Measurements from ENCODE around the gene ECT2L. TPM values are rescaled to one million over a fixed set of nuclear protein-coding genes. Genes with fewer than 3 reads are reported as not detected.

ECT2L gene
- total and polyA plus RNA-seq, 4 donors = under 0.01 to 0.32 TPM; not detected in 2

- H3K4me1 ChIP-seq (ENCODE audit: control insufficient read depth in 4 of 4, insufficient read depth in 4 of 4, low read length in 3 of 4) = peaks cover 3 to 22% (median 16%) of the 10 kb centered on the region in 4 donors
- H3K27ac ChIP-seq (ENCODE audit: low read depth in 1 of 2, low read length in 2 of 2) = no peak overlapping the region
- TF ChIP-seq EGR1 (IDR thresholded peaks at IDR 0.05; ENCODE audit: low read depth in 2 of 2) (no peak), RXRA (IDR thresholded peaks at IDR 0.05) (no peak), MAX (IDR thresholded peaks at IDR 0.05) (no peak), FOXA2 (IDR thresholded peaks at IDR 0.05) (no peak), ZBTB33 (IDR thresholded peaks at IDR 0.05) (no peak), NR2F2 (IDR thresholded peaks at IDR 0.05) (no peak), JUND (IDR thresholded peaks at IDR 0.05) (no peak), CTCF (IDR thresholded peaks at IDR 0.05; ENCODE audit: low read depth, low read length, missing input control) (no peak)
- H3K9me3 ChIP-seq (ENCODE audit: control insufficient read depth in 4 of 4, low read length in 3 of 4) = no peaks in the 10 kb centered on the region
- no peak overlapping the region for H3K9ac ChIP-seq (ENCODE audit: low read depth in 1 of 2, low read length in 2 of 2)
- no peak overlapping the region for H3K4me3 ChIP-seq (ENCODE audit: low read depth in 1 of 3, low read length in 3 of 3)
- no peak for DNase-seq (ENCODE audit: low spot score)
- 97% methylated on average over 1 of the region's 1 CpG for WGBS
- no peaks in the 10 kb centered on the region for H3K27me3 ChIP-seq (ENCODE audit: control insufficient read depth in 4 of 4, insufficient read depth in 4 of 4, low read length in 3 of 4)
- H3K36me3 ChIP-seq (ENCODE audit: control insufficient read depth in 4 of 4, insufficient read depth in 3 of 4, low read depth in 1 of 4, low read length in 3 of 4) = peaks cover 3 to 21% (median 13%) of the 10 kb centered on the region in 4 donors
Measured at GRCh38 chr6:138776659-138777058, 19.2 kb upstream of the ECT2L start.

GRCh38 chr6:138778331-138778730 lies 17.6 kb upstream of the ECT2L start:
- no peaks in the 10 kb centered on the region for H3K27me3 ChIP-seq (ENCODE audit: control insufficient read depth in 4 of 4, insufficient read depth in 4 of 4, low read length in 3 of 4)
- H3K4me1 ChIP-seq (ENCODE audit: control insufficient read depth in 4 of 4, insufficient read depth in 4 of 4, low read length in 3 of 4) = peaks cover 1 to 16% (median 10%) of the 10 kb centered on the region in 4 donors
- peaks cover 3 to 30% (median 20%) of the 10 kb centered on the region in 4 donors for H3K36me3 ChIP-seq (ENCODE audit: control insufficient read depth in 4 of 4, insufficient read depth in 3 of 4, low read depth in 1 of 4, low read length in 3 of 4)
- H3K27ac ChIP-seq (ENCODE audit: low read depth in 1 of 2, low read length in 2 of 2) = no peak overlapping the region
- TF ChIP-seq FOXA1 (IDR thresholded peaks at IDR 0.05) = no peak
- TF ChIP-seq MAX (IDR thresholded peaks at IDR 0.05) = no peak
- TF ChIP-seq SP1 (IDR thresholded peaks at IDR 0.05) = no peak
- no peak for TF ChIP-seq RXRA (IDR thresholded peaks at IDR 0.05)
- TF ChIP-seq GABPA (IDR thresholded peaks at IDR 0.05 in 1 of 2, conservative IDR thresholded peaks at IDR 0.05 in 1 of 2) = no peak
- TF ChIP-seq ATF3 (IDR thresholded peaks at IDR 0.05) = no peak
- no peak for TF ChIP-seq HNF4G (IDR thresholded peaks at IDR 0.05)
- TF ChIP-seq REST (IDR thresholded peaks at IDR 0.05) = no peak
- no peak for TF ChIP-seq TAF1 (conservative IDR thresholded peaks at IDR 0.05)
- no peak for TF ChIP-seq NR2F2 (IDR thresholded peaks at IDR 0.05)
- TF ChIP-seq EGR1 (IDR thresholded peaks at IDR 0.05; ENCODE audit: low read depth in 2 of 2) = no peak
- no peak for TF ChIP-seq HNF4A (conservative IDR thresholded peaks at IDR 0.05)
- no peak for TF ChIP-seq RAD21 (IDR thresholded peaks at IDR 0.05)
- H3K4me3 ChIP-seq (ENCODE audit: low read depth in 1 of 3, low read length in 3 of 3) = no peak overlapping the region
- H3K9me3 ChIP-seq (ENCODE audit: control insufficient read depth in 4 of 4, low read length in 3 of 4) = no peaks in the 10 kb centered on the region
- WGBS = 95% methylated on average over 6 of the region's 6 CpGs
- no peak for DNase-seq (ENCODE audit: low spot score)
- H3K9ac ChIP-seq (ENCODE audit: low read depth in 1 of 2, low read length in 2 of 2) = no peak overlapping the region
